ENCODE results near the gene TXNRD2.

DNA sequence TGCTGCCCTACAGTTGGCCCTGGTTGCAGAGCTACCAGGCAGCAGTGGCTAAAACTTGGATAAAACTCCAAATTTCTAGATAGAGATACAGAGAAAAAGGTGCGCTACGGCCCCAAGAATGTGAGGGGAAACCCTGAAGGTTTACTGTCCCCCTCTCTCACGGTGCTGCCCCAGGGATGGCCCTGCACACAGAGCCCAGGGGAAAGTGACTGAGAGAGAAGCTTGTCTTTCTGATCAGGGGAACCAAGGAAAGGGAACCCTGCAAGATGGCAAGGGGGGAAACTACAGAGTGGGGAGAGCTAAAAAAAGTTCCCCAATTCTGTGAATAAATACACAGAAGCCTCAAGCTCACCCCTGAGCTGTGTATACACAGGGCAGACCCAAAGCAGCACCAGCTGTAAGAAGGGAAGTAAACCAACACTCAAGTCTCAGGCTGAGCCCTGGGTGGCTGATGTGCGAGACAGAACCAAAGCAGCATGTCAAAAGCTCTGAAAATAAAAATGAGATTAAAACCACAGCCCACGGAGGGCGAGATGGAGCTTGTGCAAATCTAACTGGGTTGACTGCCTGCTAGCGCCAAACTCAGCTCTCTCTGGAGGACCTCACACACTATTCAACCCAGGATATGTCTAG is 109.0 kb downstream of the TXNRD2 start:
- TF ChIP-seq, protein P1, sequence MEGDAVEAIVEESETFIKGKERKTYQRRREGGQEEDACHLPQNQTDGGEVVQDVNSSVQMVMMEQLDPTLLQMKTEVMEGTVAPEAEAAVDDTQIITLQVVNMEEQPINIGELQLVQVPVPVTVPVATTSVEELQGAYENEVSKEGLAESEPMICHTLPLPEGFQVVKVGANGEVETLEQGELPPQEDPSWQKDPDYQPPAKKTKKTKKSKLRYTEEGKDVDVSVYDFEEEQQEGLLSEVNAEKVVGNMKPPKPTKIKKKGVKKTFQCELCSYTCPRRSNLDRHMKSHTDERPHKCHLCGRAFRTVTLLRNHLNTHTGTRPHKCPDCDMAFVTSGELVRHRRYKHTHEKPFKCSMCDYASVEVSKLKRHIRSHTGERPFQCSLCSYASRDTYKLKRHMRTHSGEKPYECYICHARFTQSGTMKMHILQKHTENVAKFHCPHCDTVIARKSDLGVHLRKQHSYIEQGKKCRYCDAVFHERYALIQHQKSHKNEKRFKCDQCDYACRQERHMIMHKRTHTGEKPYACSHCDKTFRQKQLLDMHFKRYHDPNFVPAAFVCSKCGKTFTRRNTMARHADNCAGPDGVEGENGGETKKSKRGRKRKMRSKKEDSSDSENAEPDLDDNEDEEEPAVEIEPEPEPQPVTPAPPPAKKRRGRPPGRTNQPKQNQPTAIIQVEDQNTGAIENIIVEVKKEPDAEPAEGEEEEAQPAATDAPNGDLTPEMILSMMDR (IDR thresholded peaks at IDR 0.05), result no peak
- TF ChIP-seq POLR2A (IDR thresholded peaks at IDR 0.05), result no peak
